Urothelium cell line (cell line): ENCODE measurements around the gene OXNAD1.

ENCODE experiments used
- DNase-seq: peaks from one replicate; pipeline ENCODE4 v3.0.0; 2011; ENCODE audit warnings: low spot score, mixed read lengths
- FAIRE-seq: peaks from 2 replicates; lab custom pipeline; 2011; peaks lifted over from hg19 to GRCh38; lab: Jason Lieb, UNC

The OXNAD1 gene

GRCh38 chr3:16352428-16352827, 87.4 kb downstream of the OXNAD1 start:
- DNase-seq (no peak), FAIRE-seq (no peak)

- FAIRE-seq: no peak
- no peak for DNase-seq
Observed at GRCh38 chr3:16354291-16354690, 89.3 kb downstream of the OXNAD1 start.
